SK-N-SH treated with all-trans-retinoic acid at 6 μM for 48 hours (cell line): Measurements from ENCODE around the gene WNK2.

Experiments used
- ATAC-seq: fragments of 200-7000 bp; cut with Tn5 transposase; 3 replicates; pipeline ENCODE4 v1.9.1; 2020; ENCODE audit warnings: mild to moderate bottlenecking, moderate library complexity
- ARNTL ChIP-seq: fragments of 450-650 bp; formaldehyde crosslinking; IDR thresholded peaks from 2 replicates; pipeline ENCODE4 v1.5.0; 2020; ENCODE audit warnings: low read depth, mild to moderate bottlenecking, moderate library complexity, borderline replicate concordance
- BACH2 ChIP-seq: fragments of 250-450 bp; sonication (Bioruptor Pico); IDR thresholded peaks from 2 replicates; pipeline ENCODE4 v1.9.0; 2021; ENCODE audit warnings: mild to moderate bottlenecking, borderline replicate concordance
- CSDC2 ChIP-seq: fragments of 250-450 bp; sonication (Bioruptor Pico); IDR thresholded peaks from 2 replicates; pipeline ENCODE4 v1.5.0; 2020; ENCODE audit warnings: mild to moderate bottlenecking, moderate library complexity
- CSRNP3 ChIP-seq: fragments of 250-450 bp; sonication (Bioruptor Pico); IDR thresholded peaks from 2 replicates; pipeline ENCODE4 v1.5.1; 2021; ENCODE audit warnings: mild to moderate bottlenecking, moderate library complexity
- ESRRG ChIP-seq: fragments of 250-450 bp; sonication (Bioruptor Pico); IDR thresholded peaks from 2 replicates; pipeline ENCODE4 v1.6.1; 2021; ENCODE audit warnings: mild to moderate bottlenecking
- GLIS3 ChIP-seq: fragments of 250-450 bp; sonication (Bioruptor Pico); IDR thresholded peaks from 2 replicates; pipeline ENCODE4 v1.5.0; 2020; ENCODE audit warnings: mild to moderate bottlenecking, moderate library complexity
- ISL1 ChIP-seq: fragments of 250-450 bp; sonication (Bioruptor Pico); IDR thresholded peaks from 2 replicates; pipeline ENCODE4 v2.1.2; 2022; ENCODE audit warnings: mild to moderate bottlenecking, moderate library complexity
- OSR1 ChIP-seq: fragments of 250-450 bp; sonication (Bioruptor Pico); IDR thresholded peaks from 2 replicates; pipeline ENCODE4 v1.8.0; 2022; ENCODE audit warnings: moderate library complexity, mild to moderate bottlenecking, inconsistent platforms
- PATZ1 ChIP-seq: fragments of 250-450 bp; sonication (Bioruptor Pico); IDR thresholded peaks from 2 replicates; pipeline ENCODE4 v1.8.0; 2020; ENCODE audit warnings: mild to moderate bottlenecking, moderate library complexity, borderline replicate concordance
- POU6F1 ChIP-seq: fragments of 250-450 bp; sonication (Bioruptor Pico); IDR thresholded peaks from 2 replicates; pipeline ENCODE4 v1.8.0; 2021; ENCODE audit warnings: low read depth, mild to moderate bottlenecking, moderate library complexity, borderline replicate concordance
- PPARA ChIP-seq: fragments of 250-450 bp; sonication (Bioruptor Pico); IDR thresholded peaks from 2 replicates; pipeline ENCODE4 v1.5.0; 2020; ENCODE audit warnings: mild to moderate bottlenecking, borderline replicate concordance
- RARB ChIP-seq: fragments of 250-450 bp; sonication (Bioruptor Pico); IDR thresholded peaks from 2 replicates; pipeline ENCODE4 v1.8.0; 2021; ENCODE audit warnings: mild to moderate bottlenecking, moderate library complexity
- SNAI2 ChIP-seq: fragments of 250-450 bp; sonication (Bioruptor Pico); IDR thresholded peaks from 2 replicates; pipeline ENCODE4 v1.5.0; 2020; ENCODE audit warnings: mild to moderate bottlenecking, moderate library complexity
- ZC3H10 ChIP-seq: fragments of 250-450 bp; sonication (Bioruptor Pico); IDR thresholded peaks from 2 replicates; pipeline ENCODE4 v1.5.1; 2021; ENCODE audit warnings: mild to moderate bottlenecking, moderate library complexity
- ZFP3 ChIP-seq: fragments of 250-450 bp; sonication (Bioruptor Pico); IDR thresholded peaks from 2 replicates; pipeline ENCODE4 v1.5.0; 2020; ENCODE audit warnings: mild to moderate bottlenecking, moderate library complexity
- ZFP30 ChIP-seq: fragments of 450-650 bp; formaldehyde crosslinking; IDR thresholded peaks from 2 replicates; pipeline ENCODE4 v1.5.0; 2022; ENCODE audit warnings: mild to moderate bottlenecking, moderate library complexity
- ZNF70 ChIP-seq: fragments of 450-650 bp; formaldehyde crosslinking; IDR thresholded peaks from 2 replicates; pipeline ENCODE4 v1.5.0; 2020; ENCODE audit warnings: mild to moderate bottlenecking, moderate library complexity
- TF ChIP-seq, protein P1 (sequence below): fragments of 250-450 bp; sonication (Bioruptor Pico); IDR thresholded peaks from 2 replicates; pipeline ENCODE4 v1.5.0; 2020; ENCODE audit warnings: mild to moderate bottlenecking, moderate library complexity

WNK2 gene

DNA sequence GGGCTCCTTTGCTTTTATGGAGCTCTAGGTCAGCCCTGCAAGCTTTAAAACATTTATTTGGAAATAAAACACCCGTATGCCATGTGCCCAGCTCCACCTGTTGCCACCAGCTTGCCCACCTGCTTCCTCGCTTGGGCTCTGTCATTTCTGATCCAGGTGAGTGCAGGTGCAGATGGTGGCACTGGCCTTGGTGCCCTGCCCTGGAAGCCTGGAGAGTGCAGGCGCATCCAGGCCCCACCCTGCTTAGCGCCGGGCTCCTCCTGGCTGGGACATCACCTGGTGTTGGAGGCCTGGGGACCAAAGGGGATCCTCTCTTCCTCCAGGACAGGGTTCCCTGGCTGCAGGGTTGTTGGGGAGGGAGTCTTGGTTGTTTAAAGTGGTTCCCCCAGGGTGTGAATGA is 35.8 kb downstream of the WNK2 start (continued):
- TF ChIP-seq, protein P1, sequence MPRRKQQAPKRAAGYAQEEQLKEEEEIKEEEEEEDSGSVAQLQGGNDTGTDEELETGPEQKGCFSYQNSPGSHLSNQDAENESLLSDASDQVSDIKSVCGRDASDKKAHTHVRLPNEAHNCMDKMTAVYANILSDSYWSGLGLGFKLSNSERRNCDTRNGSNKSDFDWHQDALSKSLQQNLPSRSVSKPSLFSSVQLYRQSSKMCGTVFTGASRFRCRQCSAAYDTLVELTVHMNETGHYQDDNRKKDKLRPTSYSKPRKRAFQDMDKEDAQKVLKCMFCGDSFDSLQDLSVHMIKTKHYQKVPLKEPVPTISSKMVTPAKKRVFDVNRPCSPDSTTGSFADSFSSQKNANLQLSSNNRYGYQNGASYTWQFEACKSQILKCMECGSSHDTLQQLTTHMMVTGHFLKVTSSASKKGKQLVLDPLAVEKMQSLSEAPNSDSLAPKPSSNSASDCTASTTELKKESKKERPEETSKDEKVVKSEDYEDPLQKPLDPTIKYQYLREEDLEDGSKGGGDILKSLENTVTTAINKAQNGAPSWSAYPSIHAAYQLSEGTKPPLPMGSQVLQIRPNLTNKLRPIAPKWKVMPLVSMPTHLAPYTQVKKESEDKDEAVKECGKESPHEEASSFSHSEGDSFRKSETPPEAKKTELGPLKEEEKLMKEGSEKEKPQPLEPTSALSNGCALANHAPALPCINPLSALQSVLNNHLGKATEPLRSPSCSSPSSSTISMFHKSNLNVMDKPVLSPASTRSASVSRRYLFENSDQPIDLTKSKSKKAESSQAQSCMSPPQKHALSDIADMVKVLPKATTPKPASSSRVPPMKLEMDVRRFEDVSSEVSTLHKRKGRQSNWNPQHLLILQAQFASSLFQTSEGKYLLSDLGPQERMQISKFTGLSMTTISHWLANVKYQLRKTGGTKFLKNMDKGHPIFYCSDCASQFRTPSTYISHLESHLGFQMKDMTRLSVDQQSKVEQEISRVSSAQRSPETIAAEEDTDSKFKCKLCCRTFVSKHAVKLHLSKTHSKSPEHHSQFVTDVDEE = no peak
- TF ChIP-seq ZNF70 (no peak), PATZ1 (no peak)

- TF ChIP-seq SNAI2 (CRISPR knock-in tag) (no peak), ZFP3 (CRISPR knock-in tag) (no peak), RARB (CRISPR knock-in tag) (no peak), ISL1 (CRISPR knock-in tag) (no peak), ARNTL (no peak), ZFP30 (CRISPR knock-in tag) (no peak), OSR1 (CRISPR knock-in tag) (no peak), ESRRG (CRISPR knock-in tag) (no peak), PATZ1 (no peak), ZC3H10 (CRISPR knock-in tag) (no peak), GLIS3 (no peak), CSRNP3 (CRISPR knock-in tag) (no peak), BACH2 (CRISPR knock-in tag) (no peak), PPARA (CRISPR knock-in tag) (no peak), POU6F1 (CRISPR knock-in tag) (no peak), CSDC2 (CRISPR knock-in tag) (no peak)
- TF ChIP-seq, protein P1 = no peak
- no peak for ATAC-seq
Observed at GRCh38 chr9:93220627-93221026, 36.7 kb downstream of the WNK2 start.

GRCh38 chr9:93221044-93221443 is 37.1 kb downstream of the WNK2 start:
- TF ChIP-seq PPARA (CRISPR knock-in tag) (no peak), PATZ1 (no peak), CSDC2 (CRISPR knock-in tag) (no peak), SNAI2 (CRISPR knock-in tag) (no peak)
- ATAC-seq = no peak
